GM12875 (cell line): Measurements from ENCODE around the gene EPRS1.

ENCODE experiments used
- H3K4me3 ChIP-seq: one replicate; pipeline ENCODE4 v1.5.1; 2011; ENCODE audit warnings: low read depth, low read length, control low read depth
- TF ChIP-seq, protein P1 (sequence below): IDR thresholded peaks from 2 replicates; pipeline ENCODE4 v1.5.1; 2011; ENCODE audit warnings: low read depth, mild to moderate bottlenecking, control low read depth, inconsistent platforms, low read length, moderate library complexity, borderline replicate concordance; ENCODE audit not compliant: insufficient read depth

The EPRS1 gene

DNA sequence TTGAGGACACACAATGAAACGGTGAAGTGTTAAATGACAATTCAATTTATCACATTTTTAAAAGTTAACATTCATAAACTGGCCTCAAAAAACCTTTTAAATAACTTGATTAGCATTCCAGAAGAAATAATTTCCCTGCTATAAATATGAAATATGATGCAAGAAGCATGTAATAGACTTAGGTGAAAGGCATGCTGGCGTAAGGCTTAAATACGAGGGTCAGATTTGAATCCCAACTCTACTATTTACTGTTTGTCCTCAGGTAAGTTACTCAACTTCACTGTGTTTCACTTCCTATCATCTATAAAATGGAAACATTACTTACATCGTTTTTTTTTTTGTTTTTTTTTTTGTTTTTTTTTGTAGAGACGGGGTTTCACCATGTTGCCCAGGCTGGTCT, 40.8 kb downstream of the EPRS1 start:
- TF ChIP-seq, protein P1, sequence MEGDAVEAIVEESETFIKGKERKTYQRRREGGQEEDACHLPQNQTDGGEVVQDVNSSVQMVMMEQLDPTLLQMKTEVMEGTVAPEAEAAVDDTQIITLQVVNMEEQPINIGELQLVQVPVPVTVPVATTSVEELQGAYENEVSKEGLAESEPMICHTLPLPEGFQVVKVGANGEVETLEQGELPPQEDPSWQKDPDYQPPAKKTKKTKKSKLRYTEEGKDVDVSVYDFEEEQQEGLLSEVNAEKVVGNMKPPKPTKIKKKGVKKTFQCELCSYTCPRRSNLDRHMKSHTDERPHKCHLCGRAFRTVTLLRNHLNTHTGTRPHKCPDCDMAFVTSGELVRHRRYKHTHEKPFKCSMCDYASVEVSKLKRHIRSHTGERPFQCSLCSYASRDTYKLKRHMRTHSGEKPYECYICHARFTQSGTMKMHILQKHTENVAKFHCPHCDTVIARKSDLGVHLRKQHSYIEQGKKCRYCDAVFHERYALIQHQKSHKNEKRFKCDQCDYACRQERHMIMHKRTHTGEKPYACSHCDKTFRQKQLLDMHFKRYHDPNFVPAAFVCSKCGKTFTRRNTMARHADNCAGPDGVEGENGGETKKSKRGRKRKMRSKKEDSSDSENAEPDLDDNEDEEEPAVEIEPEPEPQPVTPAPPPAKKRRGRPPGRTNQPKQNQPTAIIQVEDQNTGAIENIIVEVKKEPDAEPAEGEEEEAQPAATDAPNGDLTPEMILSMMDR: no peak
- no peak overlapping the region for H3K4me3 ChIP-seq

DNA sequence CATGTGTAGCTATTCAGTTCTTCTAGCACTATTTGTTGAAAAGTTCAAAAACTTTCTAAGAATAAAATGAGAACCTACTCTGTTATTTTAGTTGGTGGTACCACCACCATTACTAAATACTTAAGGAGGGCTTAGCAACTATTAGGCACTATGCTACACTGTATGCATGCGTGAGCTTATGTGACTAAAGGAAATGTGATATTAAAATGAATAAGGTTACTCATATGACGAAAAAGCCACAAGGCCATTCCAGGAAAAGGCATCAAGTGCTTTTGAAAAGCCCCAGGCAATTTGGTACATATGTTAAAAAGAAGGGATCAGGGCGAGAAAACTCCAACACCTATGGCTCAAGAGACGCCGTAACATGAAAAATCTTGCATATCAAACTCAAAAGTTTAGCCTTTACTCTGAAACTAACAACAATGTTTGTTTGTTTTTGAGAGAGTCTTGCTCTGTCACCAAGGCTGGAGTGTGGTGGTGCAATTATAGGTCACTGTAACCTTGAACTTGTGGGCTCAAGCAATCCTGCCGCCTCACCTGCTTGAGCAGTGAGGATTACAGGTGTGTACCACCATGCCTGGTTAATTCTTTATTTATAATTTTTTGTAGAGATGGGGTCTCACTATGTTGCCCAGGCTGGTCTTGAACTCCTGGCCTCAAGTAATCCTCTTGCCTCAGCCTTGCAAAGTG, 42.5 kb downstream of the EPRS1 start:
- no peak overlapping the region for H3K4me3 ChIP-seq
- TF ChIP-seq, protein P1: no peak

DNA sequence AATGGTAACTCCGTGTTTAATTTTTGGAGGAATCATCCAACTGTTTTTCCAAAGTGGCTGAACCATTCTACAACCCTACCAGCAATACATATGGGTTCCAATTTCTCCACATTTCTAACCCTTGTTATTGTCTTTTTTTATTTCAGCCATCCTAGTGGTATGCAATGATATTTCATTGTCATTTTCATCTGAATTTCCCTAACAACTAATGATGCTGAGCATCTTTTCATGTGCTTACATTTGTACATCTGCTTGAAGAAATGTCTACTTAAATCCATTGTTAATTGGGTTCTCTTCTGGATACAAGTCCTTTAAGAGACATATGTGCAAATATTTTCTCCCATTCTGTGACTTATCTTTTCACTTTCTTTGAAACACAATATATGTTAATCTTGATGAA, 43.3 kb downstream of the EPRS1 start:
- TF ChIP-seq, protein P1: no peak
- no peak overlapping the region for H3K4me3 ChIP-seq

DNA sequence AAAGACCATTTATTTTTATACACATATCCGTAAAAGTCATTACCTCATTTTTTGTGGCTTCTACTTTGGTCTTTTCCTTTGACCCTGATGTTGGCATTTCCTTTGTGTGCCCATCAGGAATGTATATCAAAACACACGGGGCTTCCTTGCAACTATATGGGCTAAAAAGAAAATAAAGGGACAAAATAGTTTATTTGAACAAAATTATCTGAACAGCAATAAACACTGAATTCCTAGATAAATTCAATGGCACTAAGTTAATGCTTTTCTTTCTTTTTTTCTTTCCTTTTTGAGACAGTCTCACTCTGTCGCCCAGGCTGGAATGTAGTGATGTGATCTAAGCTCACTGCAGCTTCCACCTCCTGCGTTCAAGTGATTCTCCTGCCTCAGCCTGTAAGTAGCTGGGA, 45.2 kb downstream of the EPRS1 start:
- H3K4me3 ChIP-seq: no peak overlapping the region
- TF ChIP-seq, protein P1: no peak

DNA sequence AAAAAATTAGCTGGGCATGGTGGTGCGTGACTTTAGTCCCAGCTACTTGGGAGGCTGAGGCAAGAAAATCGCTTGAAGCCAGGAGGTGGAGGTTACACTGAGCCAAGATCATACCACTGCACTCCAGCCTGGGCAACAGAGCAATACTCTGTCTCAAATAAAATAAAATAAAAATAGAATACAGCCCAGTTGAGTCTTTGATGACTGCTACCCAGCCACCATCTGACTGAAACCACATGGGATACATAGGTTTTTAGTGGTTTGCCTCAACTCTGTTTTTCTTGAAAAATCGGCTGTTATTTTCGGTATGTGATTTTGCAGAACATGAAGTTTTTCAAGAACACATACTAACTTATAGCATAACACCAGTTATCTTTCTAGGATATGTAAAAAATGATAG, 46.5 kb downstream of the EPRS1 start:
- TF ChIP-seq, protein P1: no peak
- no peak overlapping the region for H3K4me3 ChIP-seq
